ENCODE measurements around the gene SRGN.
A peak's percentile ranks its signal among the peaks of the same experiment; 100 is the strongest.

The SRGN gene

GRCh38 chr10:69061305-69062161 is 26.4 kb upstream of the SRGN start:
- DNase-seq: peak; percentile 43

GRCh38 chr10:69062901-69063300 is 25.0 kb upstream of the SRGN start:
- no peak for DNase-seq

DNA sequence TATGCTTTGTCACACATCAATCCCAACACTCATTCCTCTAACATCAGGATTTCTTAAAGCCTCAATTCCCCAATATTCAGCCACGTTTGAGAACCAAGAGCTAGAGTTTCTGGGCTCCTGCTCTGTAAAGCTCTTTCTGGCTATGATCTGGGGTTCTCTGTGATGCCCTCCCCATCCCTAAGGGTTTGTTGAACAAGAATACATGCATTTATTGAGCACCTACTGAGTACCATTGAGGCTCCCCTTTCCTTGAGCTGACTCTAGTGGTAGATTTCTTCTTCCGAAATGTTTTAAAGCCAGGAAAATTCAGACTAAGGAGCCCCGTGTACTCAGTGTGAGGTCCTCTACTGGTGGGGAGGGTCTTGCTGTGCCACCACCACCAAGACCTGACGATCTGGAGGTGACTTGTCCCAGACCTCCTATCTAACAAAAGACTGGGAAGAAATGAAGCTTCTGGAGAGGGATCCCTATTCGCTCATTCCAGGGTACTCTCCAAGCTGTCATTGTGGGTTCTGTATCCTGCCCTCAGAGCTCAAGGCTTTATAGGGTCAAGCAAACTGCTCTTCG is 23.1 kb upstream of the SRGN start:
- no peak for DNase-seq

DNA sequence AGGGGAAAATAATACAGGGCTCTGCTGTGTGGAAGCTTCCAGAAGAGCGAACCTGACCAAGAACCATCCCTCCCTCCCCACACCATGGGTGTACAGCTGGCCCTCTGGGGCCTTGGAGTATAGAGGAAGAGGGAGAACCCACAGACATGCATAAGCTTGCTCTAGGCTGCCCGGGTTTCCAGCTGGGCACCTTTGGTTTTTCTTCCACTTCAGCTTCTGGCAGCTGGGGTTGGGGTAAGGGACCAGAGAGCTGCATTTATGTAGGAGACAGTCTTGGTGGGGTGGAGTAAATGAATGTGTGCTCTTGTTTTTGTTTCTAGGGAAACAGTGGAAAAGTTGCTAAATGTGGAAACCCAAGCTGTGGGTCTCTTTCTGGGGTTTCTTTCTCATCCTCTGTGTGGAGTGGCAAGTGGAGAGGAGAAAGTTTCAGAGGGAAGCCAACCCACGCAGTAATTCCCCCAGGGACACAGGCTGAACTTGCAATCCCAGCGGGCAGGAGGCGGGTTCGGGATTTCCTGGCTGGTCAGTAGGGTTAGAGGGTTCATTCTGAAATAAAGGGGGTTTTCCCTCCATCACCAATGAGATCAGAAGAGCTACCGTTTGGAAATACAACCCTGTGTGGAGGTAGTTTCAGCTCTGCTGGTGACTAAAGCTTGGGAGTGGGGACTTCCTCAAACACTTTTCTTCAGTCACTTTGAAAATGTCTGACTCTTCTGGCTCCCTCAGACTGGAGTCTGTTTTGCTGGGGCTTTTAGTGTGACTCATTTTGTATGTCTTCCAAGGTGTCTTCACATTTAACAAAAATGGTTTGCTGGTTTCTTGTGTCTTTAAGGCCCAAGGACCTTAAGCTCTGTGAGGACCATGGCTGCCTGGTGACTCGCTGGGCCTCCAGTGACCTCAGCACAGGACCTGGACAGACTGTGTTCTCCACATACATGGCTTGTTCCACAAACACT is 22.2 kb upstream of the SRGN start:
- peak; percentile 74 for DNase-seq

GRCh38 chr10:69067189-69067588 is 20.7 kb upstream of the SRGN start:
- DNase-seq: no peak

DNA sequence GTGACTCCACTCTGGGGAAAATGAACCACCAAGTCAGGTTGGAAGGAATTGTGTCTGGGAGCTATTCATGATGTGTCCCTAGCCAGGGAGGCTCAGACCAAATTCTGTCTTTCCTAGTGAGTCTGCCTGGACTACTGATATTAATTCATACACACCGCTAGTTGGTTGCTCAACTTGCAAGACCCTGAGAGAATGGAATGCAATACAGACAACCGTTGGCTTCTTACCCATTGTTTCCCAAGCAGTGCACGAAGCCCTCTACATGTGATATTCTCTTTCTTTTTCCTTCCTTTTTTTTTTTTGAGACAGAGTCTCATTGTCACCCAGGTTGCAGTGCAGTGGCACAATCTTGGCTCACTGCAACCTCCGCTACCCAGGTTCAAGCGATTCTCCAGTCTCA is 19.4 kb upstream of the SRGN start:
- no peak for DNase-seq

- no peak for DNase-seq
Observed at GRCh38 chr10:69069090-69070042, 18.5 kb upstream of the SRGN start.

DNA sequence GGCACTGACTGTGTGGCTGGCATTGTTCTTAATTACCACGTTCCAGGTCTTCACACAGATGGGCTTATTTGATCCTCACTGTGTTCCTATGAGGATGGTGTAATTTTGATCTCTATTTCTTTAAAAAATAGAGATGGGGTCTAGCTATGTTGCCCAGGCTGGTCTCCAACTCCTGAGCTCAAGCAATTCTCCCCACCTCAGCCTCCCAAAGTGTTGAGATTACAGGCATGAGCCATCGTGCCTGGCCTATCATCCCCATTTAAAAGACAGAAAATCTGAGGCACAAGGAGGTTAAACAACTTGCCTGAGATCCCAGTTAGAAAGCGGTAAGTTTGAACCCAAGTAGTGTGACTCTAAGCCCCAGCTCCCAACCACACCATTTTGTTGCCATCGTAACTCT is 17.0 kb upstream of the SRGN start:
- no peak for DNase-seq

GRCh38 chr10:69071610-69072009 is 16.3 kb upstream of the SRGN start:
- DNase-seq: no peak

- no peak for DNase-seq
Observed at GRCh38 chr10:69073026-69073425, 14.9 kb upstream of the SRGN start.

- DNase-seq: no peak
Observed at GRCh38 chr10:69073736-69074364, 14.1 kb upstream of the SRGN start.

- no peak for DNase-seq
Observed at GRCh38 chr10:69074532-69074931, 13.4 kb upstream of the SRGN start.

- DNase-seq: no peak
Observed at GRCh38 chr10:69075431-69075830, 12.5 kb upstream of the SRGN start.

- DNase-seq: no peak
Observed at GRCh38 chr10:69078311-69078710, 9.6 kb upstream of the SRGN start.

GRCh38 chr10:69080226-69080625 is 7.7 kb upstream of the SRGN start:
- DNase-seq: no peak

DNA sequence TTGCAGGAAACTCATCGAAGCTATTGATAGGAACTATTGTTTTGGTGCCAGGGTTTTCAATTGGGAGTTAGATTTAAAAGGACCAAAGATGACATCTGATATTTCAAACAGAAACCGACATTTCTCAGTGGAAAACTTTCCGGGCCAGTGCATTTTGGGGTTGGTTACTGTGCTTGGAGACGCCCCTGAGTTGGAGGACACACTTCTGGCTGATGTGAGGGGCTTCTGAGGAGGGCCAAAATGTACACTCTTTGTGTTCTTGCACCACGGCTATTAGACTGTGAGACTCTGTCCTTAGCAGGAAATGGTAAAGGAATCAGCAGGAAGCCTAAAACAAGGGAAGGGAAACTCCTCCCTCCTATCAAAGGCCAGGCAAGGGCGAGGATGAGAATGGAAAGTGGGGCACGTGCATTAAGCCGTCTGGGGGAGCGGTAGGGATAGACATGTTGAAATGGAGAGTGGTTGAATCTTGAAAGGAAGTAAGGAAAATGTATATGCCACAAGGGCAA is 1.8 kb upstream of the SRGN start:
- DNase-seq: no peak

- DNase-seq: peak; percentile 45
Observed at GRCh38 chr10:69088471-69088769, 517 bp downstream of the SRGN start.

DNA sequence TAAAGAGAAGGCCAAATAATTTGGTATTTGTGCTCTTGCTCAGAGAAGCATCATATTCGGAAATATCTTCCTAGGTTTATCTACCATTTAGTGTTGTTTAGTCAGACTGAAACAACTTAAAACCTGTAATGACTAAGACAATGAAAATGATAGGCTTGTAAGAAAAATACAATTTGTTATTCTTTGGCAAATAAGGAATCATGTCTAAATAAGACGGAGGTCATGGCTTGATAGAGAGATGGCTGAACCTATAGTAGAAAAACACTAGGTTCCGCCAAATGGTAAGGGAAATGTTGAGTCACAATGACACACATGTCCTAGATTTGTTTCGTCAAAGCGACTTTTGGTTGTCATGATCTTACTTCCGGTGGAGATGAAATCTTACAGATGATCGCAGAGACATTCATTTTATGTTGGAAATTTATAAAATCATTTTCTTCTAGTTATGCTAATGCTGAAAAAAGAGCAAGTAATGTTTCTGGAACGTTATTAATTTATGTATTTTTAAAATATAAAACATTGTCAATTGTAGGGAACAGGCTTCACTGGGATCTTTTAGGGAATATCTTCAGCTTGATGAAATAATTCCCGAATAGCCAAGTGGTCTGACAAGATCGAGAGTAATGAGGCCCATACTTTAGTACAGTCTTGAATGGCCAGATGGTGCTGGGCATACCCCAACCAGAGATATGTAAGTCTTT is 1.0 kb downstream of the SRGN start:
- DNase-seq: no peak

DNA sequence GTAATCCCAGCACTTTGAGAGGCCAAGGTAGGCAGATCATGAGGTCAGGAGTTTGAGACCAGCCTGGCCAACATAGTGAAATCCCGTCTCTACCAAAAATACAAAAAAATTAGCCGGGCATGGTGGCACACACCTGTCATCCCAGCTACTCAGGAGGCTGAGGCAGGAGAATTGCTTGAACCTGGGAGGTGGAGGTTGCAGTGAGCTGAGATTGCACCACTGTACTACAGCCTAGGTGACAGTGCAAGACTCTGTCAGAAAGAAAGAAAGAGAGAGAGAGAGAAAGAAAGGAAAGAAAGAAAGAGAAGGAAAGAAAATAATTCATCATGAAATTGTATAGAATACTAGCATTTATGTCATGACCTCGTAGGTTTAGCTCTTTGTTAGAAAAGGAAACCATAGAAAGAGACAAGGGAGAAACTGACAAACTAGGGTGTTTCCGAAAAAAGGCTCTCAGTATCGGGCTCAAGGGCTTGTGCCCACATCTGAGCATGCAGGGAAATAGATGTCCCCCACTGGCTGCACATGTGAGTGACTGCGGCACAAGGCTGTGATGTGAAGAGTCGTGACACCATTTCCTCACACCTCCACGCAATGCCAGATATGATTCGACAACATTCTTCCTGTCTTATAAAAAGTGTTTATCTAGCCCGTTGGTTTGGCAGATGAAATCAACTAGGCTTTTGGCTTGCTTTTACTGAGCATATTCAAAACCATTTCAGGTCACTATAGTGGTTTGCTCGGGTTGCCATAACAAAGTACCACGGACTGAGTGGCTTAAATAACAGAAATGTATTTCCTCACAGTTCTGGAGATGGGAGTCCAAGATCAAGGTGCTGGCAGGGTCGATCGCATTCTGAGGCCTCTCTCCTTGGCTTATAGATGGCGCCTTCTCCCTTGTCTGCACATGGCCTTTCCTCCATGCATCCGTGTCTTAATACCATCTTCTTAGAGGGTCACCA is 2.0 kb downstream of the SRGN start:
- DNase-seq: peak; percentile 83

DNA sequence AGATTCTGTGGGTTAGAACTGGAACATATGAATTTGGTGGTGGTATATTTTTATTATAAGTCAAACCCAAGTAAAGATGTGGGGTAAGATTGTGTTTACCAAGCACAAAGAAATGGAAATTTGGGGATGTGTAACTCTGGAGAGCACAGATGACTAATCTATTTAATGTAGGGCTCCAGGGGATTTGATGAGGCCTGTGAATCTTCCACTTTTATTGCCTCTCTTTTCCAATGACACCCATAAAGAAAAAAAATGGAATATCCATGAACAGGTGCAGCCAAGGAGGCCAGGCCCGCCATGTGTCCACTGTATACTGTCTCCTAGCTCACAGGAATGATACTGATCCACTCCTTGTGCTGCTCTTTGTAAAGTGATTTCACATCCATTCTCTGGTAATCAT is 2.8 kb downstream of the SRGN start:
- no peak for DNase-seq

Data from stimulated activated CD8-positive, alpha-beta memory T cell treated with anti-CD3 and anti-CD28 coated beads, Interleukin-4, amount 100 ng/mL, for 48 hours (primary cell).